Erythroblast (primary cell): ENCODE data around the gene CARS1.

Experiments used
- DNase-seq, 2 experiments: peaks; one replicate each; lab custom pipeline; 2025; lab: John Stamatoyannopoulos, UW
- GATA1 ChIP-seq: IDR thresholded peaks from 2 replicates; pipeline ENCODE4 v1.6.1; 2011; ENCODE audit warnings: low read depth, mild to moderate bottlenecking, control low read depth, low read length, moderate library complexity
- POLR2A ChIP-seq: IDR thresholded peaks from 2 replicates; pipeline ENCODE4 v1.6.1; 2011; ENCODE audit warnings: mild to moderate bottlenecking, low read length

CARS1 gene

DNA sequence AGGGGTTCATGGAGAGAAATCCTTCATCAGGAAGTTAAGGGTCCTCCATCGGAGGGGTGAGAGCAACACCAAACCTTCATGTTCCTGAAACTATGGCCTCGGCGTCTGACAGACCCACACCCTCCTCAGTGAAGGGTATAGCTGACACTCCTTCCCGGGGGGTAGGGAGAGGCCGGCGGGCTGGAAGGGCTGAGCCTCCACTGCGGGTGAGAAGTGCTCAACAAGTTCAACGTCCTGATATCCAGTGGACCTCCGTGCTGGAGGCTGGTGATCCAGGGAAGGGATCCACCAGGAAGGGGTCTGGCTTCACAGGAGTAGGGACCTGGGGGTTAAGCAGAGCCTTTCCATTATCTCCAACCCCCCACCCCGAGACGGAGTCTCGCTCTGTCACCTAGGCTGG lies 12.3 kb downstream of the CARS1 start:
- no peak for DNase-seq
- TF ChIP-seq POLR2A (no peak), GATA1 (no peak)

DNA sequence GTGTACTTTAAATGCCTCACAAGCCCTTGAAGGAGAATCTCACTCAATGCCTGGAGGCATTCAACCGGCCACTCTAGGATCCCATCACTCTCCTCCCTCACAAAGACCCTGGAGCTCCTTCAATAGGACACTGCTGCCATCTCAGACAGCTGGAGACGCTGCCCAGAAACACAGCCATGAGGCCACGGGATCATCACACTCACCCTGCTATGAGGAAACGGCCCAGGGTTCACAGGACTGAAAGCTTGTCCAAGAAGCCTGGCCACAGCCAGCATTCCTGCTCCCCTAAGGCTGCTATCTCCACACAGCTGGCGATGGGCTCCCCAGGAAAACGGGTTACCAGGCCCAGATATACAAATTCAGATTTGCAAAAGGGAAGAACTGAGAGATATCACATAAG lies 13.2 kb downstream of the CARS1 start:
- no peak for DNase-seq
- no peak for TF ChIP-seq POLR2A
- no peak for TF ChIP-seq GATA1

DNA sequence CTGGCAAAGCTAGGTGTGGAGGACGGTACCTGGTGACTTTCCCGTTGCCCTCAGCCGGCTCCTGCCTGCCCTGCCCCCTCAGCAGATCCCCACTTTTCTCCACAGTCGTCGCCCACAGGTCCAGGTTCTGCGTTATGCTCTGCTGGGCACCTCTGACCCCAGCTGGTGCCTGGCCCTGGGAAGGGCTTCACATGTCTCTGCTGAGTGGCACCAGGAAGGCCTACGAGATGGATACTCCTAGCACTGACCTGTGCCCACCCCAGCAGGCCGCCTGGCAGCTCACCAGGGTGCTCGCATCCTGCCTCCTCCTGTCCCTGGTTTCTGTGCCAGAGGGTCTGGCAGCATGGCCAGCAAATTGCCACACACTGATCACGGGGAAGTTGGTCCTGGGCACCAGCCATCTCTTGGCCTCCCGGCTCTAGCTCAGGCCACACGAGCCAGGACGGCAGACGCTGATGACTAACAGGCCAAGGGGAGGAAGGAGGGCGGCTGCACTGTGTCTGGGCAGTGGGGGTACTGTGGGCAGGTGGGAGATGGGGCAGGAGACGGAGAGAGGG lies 13.8 kb downstream of the CARS1 start:
- DNase-seq, result no peak
- TF ChIP-seq POLR2A, result no peak
- no peak for TF ChIP-seq GATA1

DNA sequence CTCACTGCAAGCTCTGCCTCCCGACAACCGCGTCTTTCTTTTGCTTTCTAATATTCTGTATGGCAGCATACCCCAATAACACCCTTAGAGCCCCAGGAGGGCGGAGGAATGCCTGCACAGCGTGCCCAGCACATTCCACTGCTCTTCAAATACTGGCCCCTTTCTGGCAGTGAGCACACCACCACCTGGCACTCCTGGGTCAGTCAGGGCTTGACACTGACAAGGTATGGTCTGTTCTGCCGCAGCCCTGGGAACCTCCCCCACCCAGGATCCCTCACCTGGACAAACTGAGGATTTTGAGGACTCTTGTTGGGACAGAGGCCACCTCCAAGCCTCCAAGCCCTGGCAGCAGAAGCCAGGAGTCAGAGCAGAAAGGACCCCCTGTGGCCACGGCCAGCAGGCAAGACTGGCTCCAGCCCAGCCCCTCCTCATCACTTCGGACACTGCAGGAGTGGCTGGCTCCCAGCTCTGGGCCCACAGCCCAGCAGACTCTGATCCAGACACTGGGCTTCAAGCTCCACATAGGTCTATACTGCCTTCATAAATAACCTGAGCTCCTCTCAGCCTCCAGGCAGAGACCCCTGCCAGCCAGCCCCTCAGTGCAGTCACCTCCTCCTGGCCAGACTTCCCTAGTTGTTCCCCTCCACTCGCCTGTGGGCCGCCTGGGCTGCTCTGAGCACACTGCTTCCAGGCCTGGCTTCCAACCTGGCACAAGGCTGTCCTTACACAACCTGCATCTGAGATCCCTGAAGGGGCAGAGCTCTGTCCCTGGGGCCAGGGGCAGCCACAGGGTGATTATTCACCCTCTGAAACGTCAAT lies 14.5 kb downstream of the CARS1 start:
- TF ChIP-seq GATA1 (no peak), POLR2A (no peak)
- no peak for DNase-seq

DNA sequence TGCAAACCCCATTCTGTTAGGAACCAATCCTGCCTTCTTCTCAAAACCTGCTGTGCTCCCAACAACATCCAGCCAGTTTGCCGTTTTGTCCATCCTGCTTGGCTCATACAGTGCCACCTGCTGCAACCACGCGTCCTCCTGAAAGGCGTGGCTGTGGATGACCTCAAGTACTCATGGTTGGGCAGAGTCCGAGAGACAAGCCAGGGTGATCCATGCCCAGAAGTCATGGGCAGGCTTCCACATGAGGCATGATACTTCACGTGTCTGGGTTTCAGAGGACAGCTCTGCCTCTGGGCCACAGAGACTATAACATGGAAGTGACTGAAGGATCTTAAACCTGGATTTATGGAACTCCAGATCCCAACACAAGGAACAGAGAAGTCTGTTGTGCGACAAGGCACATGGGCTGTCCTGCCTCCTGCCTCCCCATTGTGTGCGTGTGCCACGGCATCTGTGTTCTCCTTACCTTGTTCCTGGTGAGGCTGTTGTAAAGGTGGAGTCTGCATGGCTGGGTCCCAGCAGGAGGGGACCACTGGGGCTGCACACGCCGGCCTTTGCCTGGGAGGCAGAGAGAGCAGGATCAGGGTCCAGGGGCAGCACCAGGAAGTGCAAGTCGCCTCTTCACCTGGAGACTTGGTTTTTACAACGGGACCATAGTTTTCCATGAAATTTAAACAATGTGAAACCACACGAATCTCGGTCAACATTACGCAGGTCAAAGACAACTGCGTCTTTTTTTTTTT lies 15.4 kb downstream of the CARS1 start:
- TF ChIP-seq POLR2A (no peak), GATA1 (no peak)
- no peak for DNase-seq

DNA sequence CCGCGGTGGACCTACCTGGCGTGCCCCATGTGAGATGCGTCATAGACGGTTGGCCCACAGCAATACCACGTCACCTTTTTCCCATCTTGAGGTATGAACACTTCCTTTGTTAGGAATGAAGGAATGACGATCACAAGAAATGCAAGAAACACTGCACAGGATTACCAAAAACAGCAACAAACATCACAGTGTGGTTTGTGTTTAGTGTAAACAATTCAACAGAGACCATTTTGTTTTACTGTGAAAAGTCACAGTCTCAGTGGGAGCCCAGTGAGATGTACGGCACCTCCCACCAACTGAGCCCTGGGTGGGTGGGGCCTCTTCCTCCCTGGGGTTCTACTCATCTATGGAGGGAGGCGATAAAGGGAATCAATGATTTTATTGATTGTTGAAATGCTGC lies 16.3 kb downstream of the CARS1 start:
- no peak for DNase-seq

DNA sequence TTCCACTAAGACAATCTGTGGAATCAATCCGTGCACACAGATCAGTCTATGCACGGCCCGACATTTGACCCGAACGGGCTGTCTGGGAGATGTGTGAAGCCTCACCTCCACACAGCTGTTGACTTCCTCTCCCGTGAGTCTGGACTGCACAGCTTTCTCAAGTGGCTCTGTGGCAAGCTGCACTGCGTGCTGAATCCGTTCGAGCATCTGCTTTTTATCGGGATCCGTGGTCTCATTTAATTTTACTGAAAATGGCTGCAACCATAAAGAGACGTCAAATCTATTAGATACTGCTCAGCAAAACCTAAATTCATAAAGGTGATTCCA lies 19.3 kb downstream of the CARS1 start:
- no peak for DNase-seq
- TF ChIP-seq GATA1 (no peak), POLR2A (no peak)

More for the DNA sequence above, 16.3 kb downstream of the CARS1 start:
- TF ChIP-seq GATA1 (no peak), POLR2A (no peak)

DNA sequence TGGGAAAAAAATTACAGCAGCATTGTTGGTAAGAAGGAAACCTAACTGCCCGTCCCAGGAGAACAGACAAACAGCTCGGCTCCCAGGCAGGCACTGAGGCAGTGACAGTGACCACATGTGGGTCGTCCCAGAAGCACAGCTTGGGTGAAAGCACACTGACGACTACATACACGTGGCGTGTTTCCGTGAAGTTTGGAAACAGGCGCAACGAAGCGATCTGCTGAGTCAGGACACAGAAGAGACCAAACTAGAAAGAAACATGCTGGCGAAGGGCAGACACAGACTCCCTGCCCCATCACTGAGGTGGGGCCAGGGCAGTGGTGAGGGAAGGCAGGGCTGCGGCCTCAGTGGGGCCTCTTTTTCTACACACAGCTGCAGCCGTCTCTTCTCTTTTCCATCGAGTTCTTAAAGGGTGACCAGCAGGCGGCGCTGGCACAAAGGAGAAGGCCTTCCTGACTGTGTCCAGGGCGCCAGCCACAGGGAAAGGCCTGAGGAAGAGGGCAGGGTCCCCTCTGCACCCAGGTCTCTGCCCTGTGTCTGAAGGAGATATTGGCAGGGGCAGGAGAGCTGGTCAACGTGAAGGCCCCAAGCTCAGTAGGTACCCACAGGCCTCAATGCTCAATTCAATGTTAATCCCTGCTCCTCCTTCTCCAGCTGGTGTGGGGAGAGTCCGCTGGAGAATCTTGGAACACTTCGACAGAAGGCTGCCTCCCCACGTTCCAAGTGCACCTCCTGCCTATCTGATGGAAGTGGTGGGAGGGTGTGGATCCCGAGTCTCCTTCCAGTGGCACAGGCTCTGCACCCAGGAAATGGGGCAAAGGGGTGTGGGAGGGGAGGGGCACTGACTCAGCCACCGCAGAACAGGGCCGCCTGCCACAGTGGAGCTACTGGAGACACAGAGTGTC lies 19.9 kb downstream of the CARS1 start:
- TF ChIP-seq POLR2A, result no peak
- TF ChIP-seq GATA1, result no peak
- DNase-seq, result peak; percentile 63 to 80

DNA sequence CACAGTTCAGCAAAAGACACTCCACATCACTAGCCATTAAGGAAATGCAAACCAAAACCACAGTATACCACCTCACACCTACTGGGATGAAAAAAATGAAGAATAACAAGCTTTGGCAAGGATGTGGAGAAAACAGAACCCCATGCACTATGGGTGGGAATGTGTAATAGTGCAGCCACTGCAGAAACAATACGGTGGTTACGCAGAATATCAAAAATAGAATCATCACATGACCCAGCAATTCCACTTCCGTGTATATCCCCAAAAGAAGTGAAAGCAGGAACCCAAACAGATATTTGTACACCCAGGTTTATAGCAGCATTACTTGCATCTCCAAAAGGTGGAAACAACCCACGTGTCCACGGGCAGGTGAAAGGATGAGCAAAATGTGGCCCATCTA lies 20.8 kb downstream of the CARS1 start:
- no peak for DNase-seq
- TF ChIP-seq GATA1 (no peak), POLR2A (no peak)

DNA sequence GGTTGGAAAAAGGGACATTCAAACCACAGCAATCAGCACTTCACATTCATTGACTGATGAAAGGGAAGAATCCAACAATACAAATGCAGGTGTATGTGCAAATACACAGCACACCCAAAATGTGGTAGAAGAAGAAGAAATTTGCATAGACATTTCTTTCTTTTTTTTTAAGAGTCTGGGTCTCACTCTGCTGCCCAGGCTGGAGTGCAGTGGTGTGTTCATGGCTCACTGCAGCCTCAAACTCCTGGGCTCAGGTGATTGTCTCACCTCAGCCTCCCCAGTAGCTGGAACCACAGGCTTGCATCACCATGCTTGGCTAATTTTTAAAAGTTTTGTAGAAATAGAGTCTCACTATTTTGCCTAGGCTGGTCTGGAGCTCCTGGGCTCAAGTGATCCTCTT lies 21.9 kb downstream of the CARS1 start:
- TF ChIP-seq POLR2A (no peak), GATA1 (no peak)
- DNase-seq, result no peak

DNA sequence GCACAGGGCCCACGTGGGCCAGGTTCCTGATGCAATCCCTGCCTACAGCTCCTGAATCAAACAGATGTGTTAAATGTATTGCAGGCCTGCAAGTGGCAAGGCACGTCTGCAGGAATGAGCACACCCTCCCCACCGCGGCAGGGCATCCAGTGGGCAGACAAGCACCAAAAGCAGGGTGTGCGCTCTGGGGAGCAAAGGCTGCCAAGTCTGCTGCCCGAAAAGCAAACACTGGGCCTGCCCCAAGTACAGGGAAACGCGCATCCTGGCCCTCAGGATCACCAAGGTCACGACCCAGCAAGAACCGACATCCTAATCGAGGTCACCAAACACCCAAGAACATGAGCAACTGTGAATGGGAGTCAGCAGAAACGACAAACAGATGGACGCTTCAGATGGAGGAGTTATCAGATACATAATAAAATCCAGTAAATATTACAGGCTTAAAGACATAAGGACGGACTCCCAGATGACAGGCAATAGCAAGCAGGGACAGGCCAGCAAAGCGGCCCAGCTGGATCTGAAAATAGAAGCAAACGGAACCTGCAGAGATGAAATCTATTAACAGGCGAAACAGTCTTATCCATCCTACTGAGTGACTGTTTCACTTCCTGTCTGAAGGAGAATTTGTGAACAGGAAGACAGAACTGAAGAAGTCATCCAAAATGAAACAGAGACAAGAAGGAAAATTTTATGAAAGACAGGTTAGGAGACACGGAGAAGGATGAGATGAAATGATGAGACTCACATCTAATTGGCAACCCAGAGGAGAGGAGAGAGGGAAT lies 26.7 kb downstream of the CARS1 start:
- TF ChIP-seq POLR2A, result no peak
- DNase-seq, result peak in 1 of 2 experiments; percentile 14

DNA sequence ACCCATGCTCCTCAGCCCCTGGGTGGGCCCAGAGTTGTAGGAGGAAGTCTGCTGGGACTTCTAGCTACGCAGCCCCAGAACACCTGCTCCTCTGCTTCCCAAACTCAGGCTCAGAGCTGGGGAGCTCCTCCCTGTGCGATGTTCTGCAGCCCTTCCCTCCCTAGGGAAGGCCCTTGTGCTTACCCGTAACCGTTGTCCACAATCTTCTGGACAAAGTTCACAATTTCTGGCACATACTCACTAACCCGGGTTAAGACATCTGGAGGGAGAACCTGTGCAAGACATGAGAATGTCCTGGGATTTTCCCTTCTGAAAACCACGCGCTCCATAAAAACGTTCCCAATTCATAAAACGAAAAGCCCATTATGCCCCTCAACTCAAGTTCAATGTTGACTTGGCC lies 28.4 kb downstream of the CARS1 start:
- no peak for TF ChIP-seq POLR2A
- no peak for TF ChIP-seq GATA1
- DNase-seq, result no peak

DNA sequence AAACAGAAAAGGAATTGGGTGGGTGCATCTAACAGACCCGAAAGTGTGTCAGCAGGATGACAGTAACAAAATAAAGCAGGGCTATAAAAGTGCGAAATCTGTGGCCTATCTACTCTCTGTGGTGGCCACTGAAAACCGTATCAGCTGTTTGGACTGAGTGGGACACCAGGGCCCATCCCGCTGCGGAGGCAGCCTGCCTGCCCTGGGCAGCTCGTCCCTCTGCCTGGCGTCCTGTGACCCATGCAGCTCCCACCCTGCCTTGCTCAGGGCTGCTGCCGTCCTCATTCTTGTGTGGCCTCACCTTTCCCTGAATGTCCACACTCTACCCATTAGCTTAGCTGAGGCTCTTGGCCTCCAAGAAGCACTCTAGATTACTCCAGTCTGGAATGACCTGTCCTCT lies 30.4 kb downstream of the CARS1 start:
- DNase-seq, result no peak
- TF ChIP-seq GATA1 (no peak), POLR2A (no peak)
